ENCODE measurements around the gene VAV2.

VAV2 gene

GRCh38 chr9:133782157-133783130 lies 209.7 kb downstream of the VAV2 start:
- DNase-seq (ENCODE audit: low read depth in 2 of 2): peak; percentile 38 to 43

- no peak for DNase-seq (ENCODE audit: low read depth in 2 of 2)
Measured at GRCh38 chr9:133781828-133782135, 210.3 kb downstream of the VAV2 start.

- DNase-seq (ENCODE audit: low read depth in 2 of 2): no peak
Measured at GRCh38 chr9:133780962-133781827, 210.9 kb downstream of the VAV2 start.

- DNase-seq (ENCODE audit: low read depth in 2 of 2): no peak
Measured at GRCh38 chr9:133780404-133780945, 211.6 kb downstream of the VAV2 start.

- no peak for DNase-seq (ENCODE audit: low read depth in 2 of 2)
Measured at GRCh38 chr9:133779516-133780403, 212.4 kb downstream of the VAV2 start.

- no peak for DNase-seq (ENCODE audit: low read depth in 2 of 2)
Measured at GRCh38 chr9:133779081-133779480, 213.0 kb downstream of the VAV2 start.

- DNase-seq (ENCODE audit: low read depth in 2 of 2): no peak
Measured at GRCh38 chr9:133778336-133779013, 213.6 kb downstream of the VAV2 start.

- no peak for DNase-seq (ENCODE audit: low read depth in 2 of 2)
Measured at GRCh38 chr9:133777871-133778270, 214.3 kb downstream of the VAV2 start.

- DNase-seq (ENCODE audit: low read depth in 2 of 2): no peak
Measured at GRCh38 chr9:133777068-133777791, 214.9 kb downstream of the VAV2 start.

- DNase-seq (ENCODE audit: low read depth in 2 of 2): no peak
Measured at GRCh38 chr9:133775951-133776905, 215.9 kb downstream of the VAV2 start.

- no peak for DNase-seq (ENCODE audit: low read depth in 2 of 2)
Measured at GRCh38 chr9:133775291-133775690, 216.8 kb downstream of the VAV2 start.

GRCh38 chr9:133774799-133775198 lies 217.3 kb downstream of the VAV2 start:
- DNase-seq (ENCODE audit: low read depth in 2 of 2): no peak

- DNase-seq (ENCODE audit: low read depth in 2 of 2): no peak
Measured at GRCh38 chr9:133773889-133774655, 218.1 kb downstream of the VAV2 start.

GRCh38 chr9:133772581-133772980 lies 219.5 kb downstream of the VAV2 start:
- no peak for DNase-seq (ENCODE audit: low read depth in 2 of 2)

GRCh38 chr9:133771486-133772482 lies 220.3 kb downstream of the VAV2 start:
- DNase-seq (ENCODE audit: low read depth in 2 of 2): no peak

- DNase-seq (ENCODE audit: low read depth in 2 of 2): no peak
Measured at GRCh38 chr9:133770076-133770777, 221.9 kb downstream of the VAV2 start.

All from stimulated activated CD8-positive, alpha-beta memory T cell treated with anti-CD3 and anti-CD28 coated beads, Interleukin-2, amount 100 ng/mL, for 1 hour (primary cell).